Measurements from ENCODE around the gene STK32C. TPM values are rescaled to one million over a fixed set of nuclear protein-coding genes. Genes with fewer than 3 reads are reported as not detected.

STK32C gene
- total RNA-seq, 4 donors from 2014 or later: 3.3 to 5.7 (median 3.5) TPM

- Histone ChIP-seq H3K4me3 (replicated peaks in 1 of 3) (no peak overlapping the region), H3K36me3 (no peaks in the 10 kb centered on the region), H3K27ac (no peak overlapping the region), H3K4me1 (no peaks in the 10 kb centered on the region), H3K27me3 (no peaks in the 10 kb centered on the region), H3K9me3 (no peaks in the 10 kb centered on the region)
- TF ChIP-seq CTCF (IDR thresholded peaks at IDR 0.05): no peak
- no peak for TF ChIP-seq POLR2A (IDR thresholded peaks at IDR 0.05)
- intact Hi-C loops (cut with DNase I): loop anchor here (10.0 kb wide), 1 partner anchor 408 kb away; no protein-coding TSS in a partner anchor
- 86 to 94% methylated on average over 15 to 24 of the region's 27 CpGs for WGBS, 2 donors
- no peak for DNase-seq
These were observed 81.0 kb downstream of the STK32C start for GRCh38 chr10:132226586-132227405.

- Histone ChIP-seq H3K9me3 (no peaks in the 10 kb centered on the region), H3K27me3 (no peaks in the 10 kb centered on the region), H3K4me1 (no peaks in the 10 kb centered on the region), H3K4me3 (replicated peaks in 1 of 3) (no peak overlapping the region), H3K36me3 (no peaks in the 10 kb centered on the region), H3K27ac (no peak overlapping the region)
- no peak for TF ChIP-seq POLR2A (IDR thresholded peaks at IDR 0.05)
- no peak for TF ChIP-seq CTCF (IDR thresholded peaks at IDR 0.05)
- WGBS, 2 donors: 86 to 88% methylated on average over 4 to 8 of the region's 8 CpGs
- intact Hi-C loops (cut with DNase I): loop anchor here (10.0 kb wide), 1 partner anchor 409 kb away; no protein-coding TSS in a partner anchor
- DNase-seq: no peak
These were observed 81.9 kb downstream of the STK32C start for GRCh38 chr10:132225849-132226205.

GRCh38 chr10:132225073-132225848, 82.5 kb downstream of the STK32C start:
- Histone ChIP-seq H3K36me3 (no peaks in the 10 kb centered on the region), H3K27ac (no peak overlapping the region), H3K9me3 (no peaks in the 10 kb centered on the region), H3K4me1 (no peaks in the 10 kb centered on the region), H3K27me3 (no peaks in the 10 kb centered on the region), H3K4me3 (replicated peaks in 1 of 3) (no peak overlapping the region)
- TF ChIP-seq POLR2A (IDR thresholded peaks at IDR 0.05) (no peak), CTCF (IDR thresholded peaks at IDR 0.05) (no peak)
- intact Hi-C loops (cut with DNase I): loop anchor here (10.0 kb wide), 1 partner anchor 410 kb away; no protein-coding TSS in a partner anchor
- DNase-seq: no peak
- WGBS, 2 donors: 92 to 95% methylated on average over 13 to 24 of the region's 25 CpGs

- Histone ChIP-seq H3K9me3 (no peaks in the 10 kb centered on the region), H3K27me3 (no peaks in the 10 kb centered on the region), H3K4me3 (replicated peaks in 1 of 3) (no peak overlapping the region), H3K36me3 (no peaks in the 10 kb centered on the region), H3K4me1 (no peaks in the 10 kb centered on the region), H3K27ac (no peak overlapping the region)
- no peak for DNase-seq
- WGBS, 2 donors: 83 to 92% methylated on average over 11 to 15 of the region's 20 CpGs
- TF ChIP-seq POLR2A (IDR thresholded peaks at IDR 0.05) (no peak), CTCF (IDR thresholded peaks at IDR 0.05) (no peak)
- intact Hi-C loops (cut with DNase I): loop anchor here (10.0 kb wide), 1 partner anchor 410 kb away; no protein-coding TSS in a partner anchor
These were observed 83.2 kb downstream of the STK32C start for GRCh38 chr10:132224343-132225072.
